Spleen (tissue), 7 donors: ENCODE results near the gene FABP3.

Source experiments
- CTCF ChIP-seq, 11 experiments: fragments of 200-600 bp in 7 of 11; fragments of 450-650 bp in 4 of 11; sonication (generic) in 4 of 11; IDR thresholded peaks in 8 of 11; conservative IDR thresholded peaks in 3 of 11; 1 replicate in 7 of 11; 2 replicates in 4 of 11; pipeline versions ENCODE4 v1.4.0 to v1.8.0; 2016 to 2021; ENCODE audit warnings: antibody characterized with exemption in 11 of 11, inconsistent platforms in 4 of 11, mild to moderate bottlenecking in 1 of 11
- POLR2AphosphoS5 ChIP-seq, 3 donors: sonication (generic); formaldehyde crosslinking; IDR thresholded peaks; one replicate each; pipeline ENCODE4 v1.5.1; 2017; ENCODE audit warnings: antibody characterized with exemption in 3 of 3
- donor health status: DM: no; HTN: no; CAD: no; lungs with moderate emphysema.
- donor health status: DM: no; HTN: no; CAD: no.
- donor health status: DM: no; HTN: no; CAD: no.

GRCh38 chr1:31372051-31372450, 825 bp downstream of the FABP3 start:
- TF ChIP-seq CTCF (IDR thresholded peaks at IDR 0.05 in 8 of 11, conservative IDR thresholded peaks at IDR 0.05 in 3 of 11): no peak
- no peak for TF ChIP-seq POLR2AphosphoS5 (IDR thresholded peaks at IDR 0.05)
